T-helper 2 cell treated with Interferon-gamma antibody and Interleukin-4, amounts not matched to agents 100 ng/mL and 5 ng/mL, for 36 hours (primary cell): ENCODE data around the gene LNX2. TPM values are rescaled to one million over a fixed set of nuclear protein-coding genes. Genes with fewer than 3 reads are reported as not detected.

ENCODE experiments used
- intact Hi-C: fragments of 100-400 bp; cut with micrococcal nuclease; formaldehyde crosslinking; loops from one replicate; pipeline ENCODE4 v1.15.1; 2023
- total RNA-seq: library from RNA; stranded (reverse); gene quantifications from 2 replicates; pipeline ENCODE4 v1.2.3, GENCODE V29; 2022

LNX2 gene
- total RNA-seq, 1 donor from 2014 or later: 7.7 TPM

DNA sequence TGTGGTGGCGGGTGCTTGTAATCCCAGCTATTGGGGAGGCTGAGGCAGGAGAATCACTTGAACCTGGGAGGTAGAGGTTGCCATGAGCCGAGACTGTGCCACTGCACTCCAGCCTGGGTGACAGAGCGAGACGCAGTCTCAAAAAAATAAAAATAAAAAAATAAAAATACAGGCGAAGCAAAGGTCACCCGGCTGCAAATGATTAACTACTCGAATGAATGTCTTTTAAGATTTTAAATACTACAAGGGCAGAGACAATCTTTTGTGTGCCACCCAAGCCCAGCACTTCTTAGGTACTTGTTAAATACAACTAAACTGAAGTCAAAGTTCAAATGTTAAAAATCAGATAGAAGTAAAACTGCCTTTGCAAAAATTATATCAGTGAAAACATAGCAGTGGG, 6.7 kb downstream of the LNX2 start:
- intact Hi-C loops: no loop called here

DNA sequence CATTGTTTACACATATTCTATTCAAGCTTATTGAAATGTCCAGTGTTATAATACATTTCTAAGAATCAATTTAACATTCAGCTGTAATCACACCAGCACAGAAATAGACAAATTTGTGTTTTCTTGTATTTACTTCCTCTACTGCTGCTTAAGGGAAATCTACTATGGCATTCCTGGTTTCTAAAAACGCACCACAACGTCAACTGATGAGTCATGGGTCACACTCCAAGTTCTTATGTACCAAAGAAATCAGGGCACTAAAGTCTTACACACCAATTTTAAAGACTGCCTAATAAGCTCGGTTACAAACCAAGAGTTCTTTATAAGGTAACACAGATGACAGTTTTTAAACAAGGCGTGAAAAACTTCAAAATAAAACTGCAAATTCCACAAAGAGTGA, 13.2 kb downstream of the LNX2 start:
- intact Hi-C loops: no loop called here

DNA sequence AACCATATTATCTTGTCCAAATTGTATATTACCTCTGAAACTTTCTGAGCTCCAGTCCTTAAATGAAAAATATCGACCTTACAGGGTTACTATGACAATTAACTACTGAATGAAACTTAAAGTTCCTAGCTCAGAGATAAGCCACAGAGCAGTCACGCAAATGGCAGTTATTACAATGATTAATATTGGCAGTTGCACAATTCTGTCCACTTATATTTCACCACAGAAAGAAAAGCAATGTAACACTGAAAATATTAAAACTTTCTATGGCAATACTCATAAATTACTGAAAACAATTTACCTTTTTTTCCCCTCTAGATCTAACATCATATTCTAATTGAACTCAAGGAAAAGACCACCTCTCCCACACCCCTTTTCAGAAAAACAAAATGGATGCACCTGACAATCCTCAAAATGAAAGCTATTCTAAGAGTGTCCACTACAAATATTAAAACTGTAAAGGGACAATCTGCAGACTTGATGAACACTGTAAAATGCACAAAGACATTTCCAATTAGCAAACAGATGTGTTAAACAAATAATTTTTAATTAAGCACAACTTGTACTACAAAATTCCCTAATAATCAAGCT, 14.6 kb downstream of the LNX2 start:
- intact Hi-C loops: no loop called here

DNA sequence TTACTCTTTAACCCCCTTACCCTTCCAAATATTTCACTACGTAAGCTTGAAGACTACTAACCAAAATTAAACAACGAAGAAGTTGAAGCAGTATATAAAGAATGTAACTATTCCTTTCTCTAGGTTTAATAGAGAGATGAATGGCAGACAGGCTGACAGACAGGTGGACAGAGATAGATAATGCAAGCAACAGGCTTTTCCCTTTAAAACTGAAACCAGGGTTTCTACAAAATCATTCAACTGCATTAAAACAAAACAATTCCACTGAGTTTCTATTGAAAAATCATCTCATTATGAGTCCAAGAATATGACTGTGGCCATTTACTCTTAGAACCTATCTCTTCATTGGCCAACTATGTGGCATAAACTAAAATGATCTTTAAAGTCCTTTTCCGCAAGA, 15.2 kb downstream of the LNX2 start:
- intact Hi-C loops: no loop called here

DNA sequence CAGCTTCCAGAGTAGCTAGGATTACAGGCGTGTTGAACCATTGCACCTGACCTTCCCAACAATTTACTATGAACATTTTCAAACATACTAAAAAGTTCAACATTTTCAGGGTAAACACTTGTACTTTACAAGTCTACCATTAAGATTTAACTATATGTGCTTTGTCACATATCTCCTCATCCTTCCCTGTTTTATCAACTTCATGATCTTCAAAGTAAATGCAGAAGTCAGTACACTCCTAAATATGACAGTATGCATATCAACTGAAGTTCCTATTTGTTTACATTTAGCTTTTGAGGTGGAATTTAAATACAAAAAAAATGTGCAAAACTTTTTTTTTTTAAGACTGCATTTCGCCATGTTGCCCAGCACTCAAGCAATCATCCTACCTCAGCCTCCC, 18.5 kb downstream of the LNX2 start:
- intact Hi-C loops: no loop called here

DNA sequence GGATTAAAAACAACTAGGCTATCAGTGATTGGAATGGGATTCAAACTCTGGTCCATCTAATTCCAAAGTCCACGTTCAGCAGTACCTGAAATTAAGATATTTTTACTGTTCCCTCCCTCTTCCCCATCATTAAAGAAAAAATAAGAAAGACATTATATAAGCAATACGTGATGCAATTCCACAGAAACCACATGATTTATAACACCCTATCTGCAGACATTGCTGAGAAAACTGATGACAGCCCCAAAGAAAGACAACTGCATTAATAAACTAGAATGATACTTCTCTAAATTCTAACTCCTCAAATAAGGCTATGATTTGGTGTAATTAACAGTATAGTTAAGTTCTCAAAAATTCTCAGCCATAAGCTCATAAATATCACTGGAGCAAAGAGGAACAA, 19.1 kb downstream of the LNX2 start:
- intact Hi-C loops: no loop called here

DNA sequence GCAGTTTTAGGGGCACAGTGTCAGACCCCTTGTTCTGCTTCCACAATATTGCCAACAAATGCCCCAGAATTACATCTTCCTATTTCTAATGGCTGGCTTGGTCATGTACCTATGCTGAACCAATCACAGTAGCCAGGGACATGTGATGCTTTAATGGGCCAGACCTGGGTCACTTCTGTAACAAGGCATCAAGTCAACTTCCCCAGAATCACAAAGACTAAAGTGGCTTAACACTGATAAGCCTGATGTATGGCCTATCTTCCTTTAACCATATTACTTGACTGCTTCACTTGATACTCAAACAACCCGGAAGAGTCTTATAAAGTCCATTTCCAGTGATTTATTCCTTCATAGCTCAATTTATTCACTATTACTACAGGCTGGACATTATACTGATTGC, 19.6 kb downstream of the LNX2 start:
- intact Hi-C loops: no loop called here

DNA sequence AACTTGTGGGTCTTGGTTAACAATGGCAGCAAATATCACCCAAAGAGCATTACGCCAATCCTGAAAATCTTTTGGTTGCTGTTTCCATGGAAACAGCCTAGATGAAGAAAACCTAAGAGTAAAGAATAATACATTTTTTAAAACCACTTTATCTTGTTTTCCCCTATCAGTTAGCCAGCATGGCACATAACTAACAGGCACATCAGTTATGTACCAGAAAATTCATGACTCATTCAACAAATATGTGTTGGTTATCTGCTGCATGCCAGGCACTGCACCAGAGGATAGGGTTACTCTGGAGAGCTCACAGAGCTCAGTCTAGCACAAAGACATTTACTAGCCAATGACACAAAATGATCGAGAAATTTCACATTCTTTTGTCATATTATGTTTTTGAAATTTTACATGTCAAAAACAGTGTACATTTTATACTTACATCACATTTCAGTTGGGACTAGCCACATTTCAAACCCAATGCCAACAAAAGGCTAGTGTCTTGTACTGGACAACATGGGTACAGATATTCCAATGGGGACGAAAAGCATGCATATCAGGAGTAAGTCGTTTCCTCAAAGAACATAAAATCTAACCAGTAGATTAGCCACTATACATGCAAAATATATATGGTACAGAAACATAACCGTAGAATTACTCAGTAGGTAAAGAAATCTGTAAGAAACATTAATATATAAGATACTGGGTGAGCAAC, 20.3 kb downstream of the LNX2 start:
- intact Hi-C loops: no loop called here

DNA sequence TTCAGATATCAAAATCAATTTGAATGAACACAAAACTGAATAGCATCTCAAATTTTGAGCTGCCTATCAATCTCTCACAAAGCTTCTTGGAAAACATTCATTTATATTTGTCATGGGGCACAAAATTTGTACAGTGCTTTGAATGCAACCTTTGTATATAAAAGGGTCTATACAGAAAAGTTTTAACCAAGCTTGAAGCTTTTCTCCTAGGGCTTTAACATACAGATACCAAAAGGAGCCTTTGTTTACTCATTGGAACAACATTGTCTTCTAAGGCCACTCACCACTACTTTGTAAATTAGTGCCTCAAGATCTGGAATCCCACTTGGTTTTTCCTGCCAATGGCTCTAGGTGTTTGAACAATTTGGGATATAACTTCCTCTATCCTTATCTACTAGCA, 21.2 kb downstream of the LNX2 start:
- intact Hi-C loops: no loop called here

DNA sequence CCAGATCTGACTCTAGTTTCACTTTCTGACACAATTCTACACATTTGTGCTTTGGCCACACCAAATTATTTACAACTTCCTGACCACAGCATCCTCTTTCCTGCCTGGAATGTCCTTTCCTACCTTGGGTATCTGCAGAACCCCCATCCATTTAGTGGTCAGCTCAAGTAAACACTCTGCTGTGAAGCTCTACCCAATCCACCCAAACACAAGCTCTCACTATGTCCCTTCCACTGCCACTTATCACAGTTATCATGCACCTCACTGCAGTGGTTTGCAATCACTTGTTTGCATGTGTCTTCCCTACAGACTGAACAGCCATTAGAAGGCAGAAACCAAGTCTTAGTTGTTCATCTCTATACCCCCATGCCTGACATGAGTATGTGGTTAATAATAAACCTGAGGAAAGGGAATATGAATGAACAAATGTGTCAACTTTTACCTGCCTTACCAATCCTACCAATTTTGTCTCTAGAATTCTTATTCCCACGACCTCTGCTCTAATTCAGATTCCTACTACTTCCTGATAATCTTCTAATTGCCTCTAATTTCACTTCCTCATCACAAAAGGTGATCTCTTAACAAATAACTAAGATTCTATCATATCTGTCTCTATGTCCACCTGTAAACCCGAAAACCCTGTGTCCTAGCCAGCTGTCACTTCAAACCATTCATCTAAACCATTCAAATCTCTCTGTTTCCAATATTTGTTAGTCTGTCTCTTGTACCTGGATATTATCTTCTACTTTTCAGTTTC, 25.1 kb downstream of the LNX2 start:
- intact Hi-C loops: no loop called here

DNA sequence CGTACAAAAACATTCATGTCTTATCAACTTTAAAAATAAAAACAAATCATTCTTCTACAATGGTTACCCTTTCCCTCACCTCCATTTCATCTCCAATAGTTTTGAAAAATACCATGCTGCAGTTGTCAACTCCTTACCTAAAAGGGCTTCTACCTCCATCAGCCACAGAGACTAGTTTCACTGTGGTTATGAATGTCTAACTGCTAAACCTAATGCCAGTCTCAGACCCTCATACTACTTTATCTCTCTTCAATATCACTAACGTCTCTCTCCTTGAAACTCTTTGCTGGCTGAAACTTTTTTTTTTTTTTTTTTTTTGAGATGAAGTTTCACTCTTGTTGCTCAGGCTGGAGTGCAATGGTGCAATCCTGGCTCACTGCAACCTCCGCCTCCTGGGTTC, 27.1 kb downstream of the LNX2 start:
- intact Hi-C loops: no loop called here

DNA sequence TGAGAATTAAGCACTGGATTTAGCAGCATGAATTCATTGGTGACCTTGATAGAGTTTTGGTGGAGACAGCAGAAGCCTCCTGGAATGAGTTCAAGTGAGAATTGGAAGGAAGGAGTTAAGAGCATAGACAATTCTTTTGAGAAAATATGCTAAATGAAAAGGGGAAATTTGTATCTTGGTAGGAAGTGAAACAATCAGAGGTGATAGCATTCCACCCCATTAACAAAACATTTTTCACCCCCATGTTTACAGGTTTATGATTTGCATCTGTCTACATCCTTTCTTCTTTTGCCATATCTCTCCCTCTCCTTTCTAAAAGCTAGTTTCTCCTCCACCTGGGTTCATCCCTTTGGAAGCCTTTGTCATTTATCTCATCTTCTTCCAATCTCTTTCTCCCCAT, 27.5 kb downstream of the LNX2 start:
- intact Hi-C loops: no loop called here

DNA sequence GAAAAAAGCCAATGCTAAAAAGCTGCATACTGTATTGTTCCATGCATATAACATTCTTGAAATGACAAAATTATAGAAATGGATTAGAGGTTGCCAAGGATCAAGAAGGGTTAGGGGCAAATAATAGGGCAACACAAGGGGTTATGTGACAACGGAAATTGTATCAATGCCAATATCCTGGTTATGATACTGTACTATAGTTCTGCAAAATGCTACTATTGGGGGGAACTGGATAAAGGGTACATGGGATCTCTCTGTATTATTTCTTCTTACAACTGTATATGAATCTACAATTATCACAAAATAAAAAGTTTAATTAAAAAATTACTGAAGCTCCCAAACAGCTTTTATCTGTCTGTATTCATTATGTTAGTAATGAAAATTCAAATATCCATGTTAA, 31.9 kb downstream of the LNX2 start:
- intact Hi-C loops: no loop called here

DNA sequence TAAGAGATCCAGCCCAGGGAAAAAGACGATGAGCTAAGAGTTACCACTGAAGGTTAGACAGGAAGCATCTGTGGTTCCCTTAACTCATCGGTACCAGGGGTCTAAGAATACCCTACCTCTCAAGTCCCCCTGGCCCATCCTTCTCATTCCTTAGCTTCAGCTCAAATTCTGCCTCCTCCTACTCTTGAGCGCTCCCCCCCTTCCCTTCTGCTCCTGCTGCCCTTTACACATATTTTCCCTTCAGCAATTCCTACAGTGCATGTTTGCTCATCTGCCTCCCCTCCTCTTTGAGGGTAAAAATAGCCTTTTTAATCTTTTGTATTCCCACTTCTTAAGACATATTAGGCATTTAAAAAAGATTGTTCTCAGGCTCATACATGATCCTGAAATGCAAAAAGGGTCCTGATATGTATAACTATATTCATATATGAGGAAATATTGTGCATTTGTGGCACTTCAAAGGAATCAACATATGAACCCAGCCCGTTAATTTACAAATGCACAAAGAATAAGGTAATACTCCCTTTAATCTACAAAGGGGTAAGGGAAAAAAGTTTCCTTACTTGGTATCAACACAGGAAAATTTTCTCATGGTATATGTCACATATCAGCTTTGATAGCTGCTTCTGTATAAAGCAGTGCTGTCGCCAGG, 33.1 kb downstream of the LNX2 start:
- intact Hi-C loops: no loop called here

DNA sequence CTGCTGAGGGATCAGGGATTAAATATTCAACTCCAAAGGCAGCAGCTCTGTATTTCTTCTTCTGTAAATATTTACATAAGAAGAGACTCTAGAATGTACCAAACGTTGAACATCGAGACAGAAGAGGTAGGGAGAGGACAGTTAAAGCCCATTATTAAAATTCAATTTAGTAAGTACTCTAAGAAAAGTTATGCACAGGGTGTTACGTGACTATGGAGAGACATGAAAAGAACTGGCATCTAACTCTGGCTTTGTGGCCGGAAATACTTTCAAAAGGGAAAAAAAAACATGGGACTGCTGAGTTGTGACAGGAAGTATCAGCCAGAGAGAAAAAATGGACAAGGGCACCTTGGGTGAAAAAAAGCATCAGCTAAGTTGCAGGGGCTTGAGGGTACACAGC, 36.7 kb downstream of the LNX2 start:
- intact Hi-C loops: no loop called here

DNA sequence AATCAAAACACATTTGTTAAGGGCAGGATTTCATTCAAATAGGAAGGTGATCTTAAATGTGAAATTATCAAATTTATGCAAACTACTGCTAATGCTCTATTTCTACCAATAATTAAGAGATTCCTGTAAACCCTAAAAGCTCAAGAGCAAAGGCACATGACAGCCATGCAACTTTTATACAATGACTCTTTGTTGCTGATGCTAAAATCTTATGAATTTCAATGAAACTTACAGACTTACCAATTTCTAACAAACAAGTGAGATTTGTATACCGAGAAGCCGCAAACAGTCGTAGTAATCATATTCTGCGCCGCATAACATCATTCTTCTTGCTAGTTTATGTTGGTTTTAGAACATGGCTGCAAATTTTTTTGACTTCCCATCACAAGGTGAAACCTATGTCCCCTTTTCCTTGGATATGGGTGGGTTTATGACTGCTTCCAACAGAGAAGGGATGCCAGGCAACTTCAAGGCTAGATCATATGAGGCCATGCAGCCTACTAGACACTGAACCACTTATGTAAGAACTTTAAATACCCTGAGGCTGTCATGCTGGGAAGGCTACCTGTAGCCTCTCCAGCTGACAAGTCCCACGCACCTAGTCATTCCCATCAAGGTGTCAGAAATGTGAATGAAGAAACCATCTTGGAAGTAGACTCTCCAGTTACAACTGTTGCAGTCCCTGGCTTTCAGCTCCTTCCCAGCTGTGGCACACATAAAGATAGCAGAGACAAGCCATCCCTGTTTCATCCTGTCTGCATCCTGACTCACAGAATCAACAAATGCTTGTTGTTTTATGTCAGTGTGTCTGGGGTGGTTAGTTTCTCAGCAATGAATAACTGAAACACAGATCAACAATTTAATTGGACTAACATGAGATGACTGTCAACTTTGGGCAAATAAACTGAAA, 42.0 kb downstream of the LNX2 start:
- intact Hi-C loops: no loop called here

DNA sequence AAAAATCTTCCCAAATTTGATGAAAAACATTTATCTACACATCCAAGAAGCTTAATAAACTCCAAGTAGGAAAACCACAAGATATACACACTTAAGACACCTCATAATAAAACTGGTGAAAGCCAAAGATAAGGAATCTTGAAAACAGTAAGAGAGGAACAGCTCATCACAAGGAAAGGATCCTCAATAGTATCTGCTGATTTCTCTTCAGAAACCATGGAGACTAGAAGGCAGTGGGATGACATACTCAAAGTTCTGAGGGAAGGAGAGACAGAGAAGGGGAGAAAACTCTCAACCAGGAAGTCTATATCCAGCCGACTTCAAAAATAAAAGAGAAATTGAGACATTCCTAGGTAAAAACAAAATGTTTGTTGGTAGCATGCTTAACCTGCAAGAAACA, 45.7 kb downstream of the LNX2 start:
- intact Hi-C loops: no loop called here

DNA sequence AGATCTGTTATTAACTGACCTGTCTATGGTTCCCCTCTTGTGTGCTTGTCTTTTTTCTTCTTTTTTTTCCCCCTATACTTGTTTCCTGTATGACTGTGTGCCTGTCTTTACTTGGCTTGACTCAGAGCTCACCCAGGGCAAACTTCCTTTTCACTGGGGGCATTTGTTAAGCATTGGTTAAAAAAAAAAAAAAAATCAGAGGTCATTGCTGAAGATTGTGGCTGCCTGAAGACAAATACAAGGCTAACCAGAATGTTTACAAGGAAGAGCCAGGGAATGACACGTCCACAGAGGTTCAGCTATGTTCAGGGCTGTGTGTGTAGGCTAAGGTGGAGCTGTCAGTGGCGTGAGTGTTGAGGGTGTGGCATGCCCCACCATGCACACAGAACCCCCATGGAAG, 47.1 kb downstream of the LNX2 start:
- intact Hi-C loops: no loop called here

DNA sequence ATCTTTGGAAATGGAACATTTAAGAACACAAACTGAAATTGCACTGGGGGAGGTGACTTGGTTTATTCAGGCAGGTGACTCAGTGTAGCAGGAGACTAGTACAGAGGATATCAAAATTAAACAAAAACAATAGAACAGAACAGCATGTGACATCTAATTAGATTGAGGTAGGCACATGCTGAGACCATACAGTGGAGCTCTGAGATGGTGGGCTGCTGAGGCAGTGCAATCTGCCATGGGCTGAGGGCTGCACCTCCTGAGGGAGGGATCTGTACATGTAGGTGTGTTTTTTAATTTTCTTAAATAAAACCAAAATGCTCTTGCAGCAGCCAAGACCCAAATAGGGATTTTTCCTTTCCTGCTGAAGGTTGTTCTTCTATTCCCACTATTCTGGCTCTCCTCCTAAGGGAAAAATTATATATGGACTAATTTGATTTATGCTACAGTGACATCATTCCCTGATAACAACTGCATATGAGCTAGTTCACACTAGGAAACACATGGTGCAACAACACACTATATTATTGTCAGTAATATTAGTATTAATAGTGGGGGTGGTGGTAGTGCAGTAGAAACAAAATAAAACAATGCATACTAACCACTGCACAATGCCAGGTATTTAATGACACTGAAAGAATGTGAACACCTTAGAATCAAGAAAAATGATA, 48.0 kb downstream of the LNX2 start:
- intact Hi-C loops: no loop called here

DNA sequence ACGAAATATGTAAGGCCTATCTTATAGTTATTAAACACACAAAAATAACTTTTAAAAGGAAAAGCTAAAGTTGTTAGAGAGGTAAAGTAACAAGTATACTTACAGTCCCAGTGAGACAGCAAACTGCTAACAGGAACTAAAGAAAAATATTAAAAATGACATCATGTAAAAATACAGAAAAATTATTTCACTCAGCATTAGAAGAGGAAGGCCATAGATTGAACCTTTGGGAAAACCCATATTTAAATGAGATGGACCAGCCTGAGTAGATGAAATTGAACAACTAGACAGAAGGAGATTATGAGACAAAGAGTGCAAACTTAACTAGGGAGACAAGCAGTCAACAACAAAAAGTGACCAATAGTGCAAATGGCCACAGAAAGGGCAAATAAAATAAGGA, 49.4 kb downstream of the LNX2 start:
- intact Hi-C loops: no loop called here

DNA sequence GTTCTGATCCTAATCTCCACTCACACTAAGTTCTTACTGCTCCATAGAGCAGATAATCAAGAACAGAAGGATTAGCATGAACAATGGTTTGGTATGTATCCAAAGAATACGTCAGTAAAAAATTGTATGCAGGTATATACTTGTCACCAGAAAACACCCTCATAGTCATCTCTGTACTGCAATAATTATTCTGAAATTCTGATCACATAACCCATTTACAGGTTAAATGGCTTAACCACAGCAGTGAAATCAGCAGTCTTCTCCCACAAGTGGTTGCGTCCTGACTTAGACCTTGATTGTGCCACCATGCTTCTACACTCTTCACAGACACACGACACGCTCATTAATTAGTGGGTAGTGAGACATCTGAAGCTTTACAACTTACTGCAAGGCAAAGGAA, 50.9 kb downstream of the LNX2 start:
- intact Hi-C loops: no loop called here
